ENCODE results near the gene ADIG.

- TF ChIP-seq, protein P1, sequence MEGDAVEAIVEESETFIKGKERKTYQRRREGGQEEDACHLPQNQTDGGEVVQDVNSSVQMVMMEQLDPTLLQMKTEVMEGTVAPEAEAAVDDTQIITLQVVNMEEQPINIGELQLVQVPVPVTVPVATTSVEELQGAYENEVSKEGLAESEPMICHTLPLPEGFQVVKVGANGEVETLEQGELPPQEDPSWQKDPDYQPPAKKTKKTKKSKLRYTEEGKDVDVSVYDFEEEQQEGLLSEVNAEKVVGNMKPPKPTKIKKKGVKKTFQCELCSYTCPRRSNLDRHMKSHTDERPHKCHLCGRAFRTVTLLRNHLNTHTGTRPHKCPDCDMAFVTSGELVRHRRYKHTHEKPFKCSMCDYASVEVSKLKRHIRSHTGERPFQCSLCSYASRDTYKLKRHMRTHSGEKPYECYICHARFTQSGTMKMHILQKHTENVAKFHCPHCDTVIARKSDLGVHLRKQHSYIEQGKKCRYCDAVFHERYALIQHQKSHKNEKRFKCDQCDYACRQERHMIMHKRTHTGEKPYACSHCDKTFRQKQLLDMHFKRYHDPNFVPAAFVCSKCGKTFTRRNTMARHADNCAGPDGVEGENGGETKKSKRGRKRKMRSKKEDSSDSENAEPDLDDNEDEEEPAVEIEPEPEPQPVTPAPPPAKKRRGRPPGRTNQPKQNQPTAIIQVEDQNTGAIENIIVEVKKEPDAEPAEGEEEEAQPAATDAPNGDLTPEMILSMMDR (IDR thresholded peaks at IDR 0.05): no peak
- no peak for TF ChIP-seq ZFX (IDR thresholded peaks at IDR 0.05; ENCODE audit: borderline replicate concordance)
Measured at GRCh38 chr20:38569747-38570525, 11.1 kb upstream of the ADIG start.

Measured in 22Rv1 (cell line).